KOPT-K1 (cell line): Measurements from ENCODE around the gene OSBPL5.
"Not testable (repeated sequence)": the region's sequence is repeated elsewhere in the genome, so short reads cannot be mapped to it uniquely, and the experiment has no call there.

Experiments
- H3K27ac ChIP-seq: fragments of 200-600 bp; sonication (generic); 2 replicates; pipeline ENCODE4 v1.5.1; 2016; ENCODE audit warnings: antibody characterized with exemption, mild to moderate bottlenecking, low read depth, low read length; ENCODE audit not compliant: poor library complexity, severe bottlenecking
- H3K36me3 ChIP-seq: fragments of 200-600 bp; sonication (generic); 2 replicates; pipeline ENCODE4 v1.5.1; 2017; ENCODE audit warnings: antibody characterized with exemption, mild to moderate bottlenecking, low read length, moderate library complexity; ENCODE audit not compliant: insufficient read depth
- H3K9me3 ChIP-seq: fragments of 200-600 bp; sonication (generic); 2 replicates; pipeline ENCODE4 v1.5.1; 2017; ENCODE audit warnings: antibody characterized with exemption, low read length, mild to moderate bottlenecking; ENCODE audit not compliant: insufficient read depth, poor library complexity, severe bottlenecking

OSBPL5 gene

DNA sequence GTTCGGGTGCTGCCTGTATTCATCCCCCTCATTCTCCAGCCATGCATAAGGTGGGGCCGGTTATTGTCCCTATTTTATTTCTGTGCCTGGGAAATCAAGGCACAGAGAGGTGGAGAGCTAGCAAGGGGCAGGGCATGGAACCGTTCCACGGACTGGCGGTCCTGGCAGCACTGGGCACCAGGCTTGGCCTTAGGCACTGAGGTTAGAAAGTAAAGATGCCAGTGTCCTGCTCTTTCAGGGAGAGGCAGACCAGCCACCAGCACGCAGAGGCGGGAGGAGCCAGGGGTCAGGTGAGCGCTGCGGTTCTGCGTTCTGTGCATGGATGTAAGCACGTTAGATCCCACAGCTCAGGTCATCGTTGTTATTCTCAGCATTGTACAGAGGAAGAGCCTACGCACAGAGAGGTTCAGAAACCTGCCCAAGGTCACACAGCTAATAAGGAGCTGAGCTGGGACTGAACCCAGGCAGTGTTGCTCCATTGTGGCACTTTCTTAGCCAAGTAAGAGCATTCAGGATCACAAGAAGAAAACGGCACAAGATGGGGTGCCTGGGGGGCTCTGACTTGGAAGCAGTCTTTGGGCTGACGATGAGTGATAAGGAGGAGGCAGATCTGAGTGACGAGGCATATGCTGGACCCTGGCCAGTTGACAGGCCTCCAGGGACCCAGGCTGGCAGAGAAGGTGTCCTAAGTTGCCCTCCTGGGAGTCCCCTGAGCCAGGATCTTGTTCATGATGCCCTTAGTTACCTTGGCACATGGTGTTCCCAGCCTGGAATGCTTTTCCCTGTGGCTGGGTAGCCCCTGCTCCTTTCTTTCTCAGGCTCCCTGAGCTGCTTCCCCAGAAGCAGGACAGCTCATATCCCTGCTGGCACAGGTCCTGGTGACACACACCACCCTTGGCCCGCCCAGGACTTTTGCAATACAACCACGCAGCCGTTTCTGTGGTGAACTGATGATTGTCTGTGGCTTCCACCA lies 41.1 kb downstream of the OSBPL5 start:
- H3K27ac ChIP-seq: no peak overlapping the region
- H3K9me3 ChIP-seq: peaks cover 6% of the 10 kb centered on the region
- H3K36me3 ChIP-seq: peaks cover 96% of the 10 kb centered on the region

DNA sequence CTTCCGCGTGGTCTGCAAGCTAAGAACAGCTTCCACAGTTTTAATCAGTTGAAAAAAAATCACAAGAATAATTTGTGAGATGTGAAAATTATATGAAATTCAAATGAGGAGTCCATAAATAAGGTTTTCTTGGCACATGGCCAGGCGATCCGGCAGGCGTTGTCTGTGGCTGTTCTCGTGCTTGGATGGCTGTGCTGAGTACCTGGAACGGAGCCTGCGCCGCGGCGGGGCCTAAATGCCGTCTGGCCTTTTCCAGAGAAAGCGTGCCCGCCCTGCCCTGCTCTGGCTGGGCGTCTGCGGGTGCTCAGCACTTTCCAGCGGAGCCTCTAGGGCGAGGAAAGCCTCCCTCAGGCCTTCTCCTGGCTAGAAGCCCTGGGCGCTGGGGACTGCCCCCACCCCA lies 41.8 kb downstream of the OSBPL5 start:
- peaks cover 8% of the 10 kb centered on the region for H3K9me3 ChIP-seq
- H3K36me3 ChIP-seq: peaks cover 97% of the 10 kb centered on the region
- H3K27ac ChIP-seq: no peak overlapping the region

- Histone ChIP-seq H3K9me3 (peaks cover 13% of the 10 kb centered on the region), H3K27ac (no peak overlapping the region), H3K36me3 (peaks cover 97% of the 10 kb centered on the region)
Measured at GRCh38 chr11:3122775-3123201, 42.3 kb downstream of the OSBPL5 start.

DNA sequence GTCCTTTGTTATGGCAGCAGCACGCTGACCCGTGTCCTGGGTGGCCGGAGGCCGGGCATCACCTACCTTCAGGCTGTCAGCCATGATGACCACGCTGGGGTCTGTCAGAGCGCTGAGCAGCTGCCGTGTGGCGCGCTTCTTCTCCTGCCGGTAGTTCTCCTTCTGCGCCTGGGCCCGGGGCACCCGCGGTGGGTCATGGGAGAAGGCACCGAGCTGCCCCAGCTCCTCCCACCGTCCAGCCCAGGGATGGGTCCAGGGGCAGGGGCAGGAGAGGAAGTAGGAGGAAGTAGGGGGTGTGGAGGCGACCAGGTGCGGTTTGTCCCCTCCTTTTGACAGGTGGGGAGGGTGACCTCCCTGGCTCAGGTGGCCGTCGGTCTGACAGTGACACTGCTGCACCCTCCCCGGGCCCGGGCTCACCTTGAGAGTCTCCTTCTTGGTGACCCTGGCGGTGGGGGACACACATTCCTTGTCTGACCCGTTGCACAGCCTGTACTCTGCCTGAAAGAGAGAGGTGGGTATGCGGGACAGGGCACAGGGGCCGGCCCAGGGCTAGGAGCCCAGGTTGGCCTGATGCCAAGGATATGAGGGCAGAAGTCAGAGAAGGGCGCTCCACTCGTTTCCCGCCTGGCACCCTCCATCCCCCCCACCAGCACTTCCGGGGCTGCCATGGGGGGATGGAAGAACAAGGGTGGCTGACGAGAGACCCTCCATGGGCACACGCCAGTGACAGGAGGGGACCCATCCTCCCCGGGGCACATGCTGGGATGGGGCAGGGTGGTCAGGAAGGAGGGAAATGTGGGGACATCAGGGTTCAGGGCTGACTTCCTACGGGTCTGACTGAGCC lies 43.0 kb downstream of the OSBPL5 start:
- Histone ChIP-seq H3K36me3 (peaks cover 98% of the 10 kb centered on the region), H3K27ac (no peak overlapping the region), H3K9me3 (peaks cover 20% of the 10 kb centered on the region)

DNA sequence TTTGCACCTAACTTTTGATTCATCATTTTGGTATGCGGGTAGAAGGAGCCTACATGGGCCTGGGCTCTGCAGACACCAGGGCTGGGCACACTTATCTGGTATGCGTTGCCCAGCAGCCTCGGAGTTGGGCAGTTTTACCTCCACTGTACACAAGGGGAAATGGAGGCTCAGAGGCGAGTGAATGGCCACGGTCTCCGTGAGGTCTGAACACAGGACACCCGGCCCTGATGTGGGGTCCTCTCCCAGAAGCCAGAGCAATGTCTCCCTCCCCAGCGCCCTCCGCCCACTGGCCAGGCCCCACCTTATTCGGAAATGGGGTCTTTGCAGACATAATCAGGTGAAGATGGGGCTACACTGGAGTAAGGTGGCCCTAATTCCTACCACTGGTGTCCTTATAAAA lies 43.7 kb downstream of the OSBPL5 start:
- Histone ChIP-seq H3K27ac (no peak overlapping the region), H3K36me3 (peaks cover 98% of the 10 kb centered on the region), H3K9me3 (peaks cover 27% of the 10 kb centered on the region)

DNA sequence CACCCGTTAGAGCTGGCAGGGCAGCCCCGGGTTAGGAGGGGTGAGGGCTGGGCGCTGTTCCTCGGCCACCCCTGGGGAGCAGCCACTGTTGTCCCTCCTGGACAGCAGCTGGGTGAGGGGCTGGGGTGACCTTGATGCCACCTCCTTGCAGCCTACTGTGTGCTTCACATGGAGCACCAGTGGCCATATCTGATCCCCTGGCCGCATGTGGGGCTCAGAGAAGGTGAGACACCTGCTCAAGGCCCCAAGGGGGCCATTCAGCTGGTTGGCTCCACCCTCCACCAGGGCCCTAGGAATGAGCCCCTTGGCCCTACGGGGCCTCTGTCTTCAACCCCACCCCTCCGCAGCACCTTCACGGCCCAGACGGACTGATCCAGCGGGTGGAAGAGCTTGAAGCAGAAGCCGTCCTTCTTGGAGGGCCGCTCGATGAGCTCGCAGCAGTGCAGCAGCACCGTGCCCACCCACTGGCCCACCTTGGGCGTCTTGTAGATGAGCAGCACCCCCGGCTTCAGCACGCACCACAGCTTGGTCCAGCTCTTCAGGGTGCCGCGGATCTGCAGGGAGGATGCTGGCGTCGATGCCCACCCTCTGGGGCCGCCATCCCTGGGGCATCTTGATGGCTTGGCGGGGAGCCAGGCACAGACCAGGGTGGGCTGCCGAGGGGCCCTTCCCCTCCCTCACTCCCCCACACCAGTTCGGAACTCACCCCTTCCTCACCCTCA lies 44.9 kb downstream of the OSBPL5 start:
- H3K27ac ChIP-seq: no peak overlapping the region
- H3K36me3 ChIP-seq: peaks cover 100% of the 10 kb centered on the region
- peaks cover 39% of the 10 kb centered on the region for H3K9me3 ChIP-seq

- Histone ChIP-seq H3K27ac (no peak overlapping the region), H3K36me3 (peaks cover 99% of the 10 kb centered on the region), H3K9me3 (peaks cover 48% of the 10 kb centered on the region)
Measured at GRCh38 chr11:3119141-3119821, 45.8 kb downstream of the OSBPL5 start.

DNA sequence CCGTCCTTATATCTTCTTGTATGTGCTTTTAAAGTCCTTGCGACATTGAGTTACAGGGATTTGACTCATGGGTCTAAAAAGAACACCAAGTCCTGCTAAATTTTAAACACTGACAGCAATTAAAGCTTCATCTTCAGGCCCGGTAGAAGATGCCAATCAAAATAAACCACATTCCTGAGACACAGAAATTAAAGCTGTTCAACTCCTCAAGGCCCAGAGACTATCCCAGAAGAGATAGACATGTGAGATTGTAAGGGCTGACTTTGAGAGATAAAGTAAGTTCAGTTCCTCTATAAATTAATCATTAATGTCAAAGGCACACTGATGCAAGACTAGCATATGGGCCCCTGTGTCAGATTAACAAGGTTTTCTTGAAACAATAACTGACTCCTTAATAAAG lies 49.8 kb downstream of the OSBPL5 start:
- no peak overlapping the region for H3K27ac ChIP-seq
- peaks cover 58% of the 10 kb centered on the region for H3K9me3 ChIP-seq
- peaks cover 95% of the 10 kb centered on the region for H3K36me3 ChIP-seq

DNA sequence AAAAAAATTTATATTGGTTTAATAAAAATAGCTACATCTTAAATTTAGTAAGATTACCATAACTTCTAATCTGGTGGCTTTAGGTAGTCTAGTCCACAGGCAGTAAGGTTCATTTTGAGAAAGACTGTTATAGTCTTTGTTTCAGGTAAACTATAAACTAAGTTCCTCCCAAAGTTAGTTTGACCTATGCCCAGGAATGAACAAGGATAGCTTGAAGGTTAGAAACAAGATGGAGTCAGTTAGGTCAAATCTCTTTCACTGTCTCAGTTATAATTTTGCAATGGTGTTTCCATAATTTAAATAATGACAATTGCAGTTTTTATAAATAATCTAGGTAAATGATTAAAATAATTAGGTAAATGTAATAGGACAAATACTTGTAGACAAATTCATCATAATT lies 51.4 kb downstream of the OSBPL5 start:
- Histone ChIP-seq H3K9me3 (peaks cover 50% of the 10 kb centered on the region), H3K36me3 (peaks cover 95% of the 10 kb centered on the region)
- H3K27ac ChIP-seq: not testable (repeated sequence)

DNA sequence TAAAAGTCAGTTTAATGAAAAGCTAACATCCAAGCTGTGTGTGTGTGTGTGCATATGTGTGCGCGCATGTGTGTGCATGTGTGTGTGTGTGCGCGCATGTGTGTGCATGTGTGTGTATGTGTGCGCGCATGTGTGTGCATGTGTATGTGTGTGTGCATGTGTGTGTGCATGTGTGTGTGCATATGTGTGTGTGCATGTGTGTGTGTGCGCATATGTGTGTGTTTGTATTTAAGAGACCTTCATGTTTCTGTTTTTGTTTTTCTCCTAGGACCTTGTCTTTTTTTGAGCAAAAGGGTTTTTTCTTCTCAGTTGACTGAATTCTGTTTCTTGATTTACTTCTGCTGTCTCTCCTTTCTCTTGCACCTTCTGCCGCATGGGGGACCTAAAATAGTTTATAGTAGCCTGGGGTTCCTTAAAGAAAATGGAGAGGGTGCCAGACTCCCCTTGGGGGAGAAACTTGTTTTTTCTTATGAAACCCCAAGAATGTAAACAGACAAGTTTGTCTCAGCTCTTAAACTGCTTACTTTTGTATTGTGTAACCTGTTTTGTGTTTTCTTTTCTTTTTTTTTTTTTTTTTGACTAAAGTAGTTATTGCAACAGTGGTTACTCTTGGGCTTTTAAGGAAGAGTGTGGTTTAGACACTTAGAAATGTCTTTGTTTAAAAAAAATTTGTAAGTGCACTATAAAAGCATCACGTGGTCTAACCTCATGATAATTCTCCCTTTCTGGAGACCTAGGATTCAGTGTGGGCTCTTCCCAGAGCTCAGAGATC lies 53.0 kb downstream of the OSBPL5 start:
- H3K36me3 ChIP-seq: peaks cover 95% of the 10 kb centered on the region
- H3K27ac ChIP-seq: no peak overlapping the region
- H3K9me3 ChIP-seq: peaks cover 38% of the 10 kb centered on the region

GRCh38 chr11:3111466-3111865 lies 53.6 kb downstream of the OSBPL5 start:
- no peak overlapping the region for H3K27ac ChIP-seq
- H3K36me3 ChIP-seq: peaks cover 94% of the 10 kb centered on the region
- H3K9me3 ChIP-seq: peaks cover 31% of the 10 kb centered on the region

DNA sequence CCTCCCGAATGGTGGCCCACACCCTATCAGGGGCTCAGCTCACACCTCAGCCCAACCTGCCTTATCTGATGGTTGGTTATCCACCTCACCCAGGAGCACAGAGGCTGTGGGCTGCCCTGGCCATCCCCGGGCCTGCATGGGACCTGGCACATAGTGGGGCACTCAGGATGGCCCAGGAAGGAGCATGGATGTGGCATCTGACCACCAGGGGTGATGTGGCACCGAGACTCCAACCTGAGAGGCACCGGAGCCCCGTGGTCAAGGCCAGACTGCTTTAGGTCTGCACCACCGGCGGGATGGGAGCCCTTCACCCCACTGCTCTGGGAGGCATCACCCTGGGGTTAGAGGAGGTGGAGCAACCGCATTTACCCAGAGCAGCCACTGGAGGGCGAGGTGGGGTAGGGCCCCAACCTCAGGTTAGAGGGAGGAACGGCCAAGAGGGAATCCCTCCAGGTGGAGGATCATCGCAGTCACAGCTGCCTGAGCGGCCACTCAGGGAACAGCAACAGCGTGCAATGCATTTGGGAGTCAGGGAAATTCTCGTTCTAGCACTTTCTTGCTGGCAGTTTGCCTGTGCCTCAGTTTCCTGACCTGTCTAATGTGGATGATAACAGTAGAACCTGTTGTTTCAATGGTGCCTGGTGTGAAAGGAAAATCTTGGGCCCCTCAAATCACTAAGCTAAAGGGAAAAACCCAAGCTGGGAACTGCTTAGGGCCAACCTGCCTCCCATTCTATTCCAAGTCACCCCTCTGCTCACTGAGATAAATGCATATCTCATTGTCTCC lies 55.0 kb downstream of the OSBPL5 start:
- Histone ChIP-seq H3K27ac (no peak overlapping the region), H3K36me3 (peaks cover 89% of the 10 kb centered on the region), H3K9me3 (peaks cover 18% of the 10 kb centered on the region)

DNA sequence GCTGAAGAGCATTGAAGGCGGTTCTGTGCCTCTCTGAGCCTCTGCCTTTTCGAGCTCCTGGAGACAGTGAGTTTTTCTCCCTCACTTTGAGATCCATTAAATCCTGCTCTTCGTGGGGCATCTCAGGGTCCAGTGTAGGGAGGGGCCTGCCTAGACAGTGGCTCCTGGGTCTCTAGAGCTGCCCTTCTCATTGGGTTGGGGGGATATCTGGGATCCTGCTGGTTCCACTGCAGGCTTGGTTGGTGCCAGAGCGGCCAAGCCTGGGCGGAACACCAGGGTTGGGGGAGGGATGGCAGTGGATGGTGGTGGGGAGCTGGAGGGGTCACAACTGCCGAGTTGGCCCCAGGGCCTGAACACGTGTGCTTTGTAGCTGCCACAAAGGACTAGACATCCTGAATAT lies 55.7 kb downstream of the OSBPL5 start:
- Histone ChIP-seq H3K27ac (no peak overlapping the region), H3K9me3 (peaks cover 11% of the 10 kb centered on the region), H3K36me3 (peaks cover 87% of the 10 kb centered on the region)
